HepG2 (cell line): Measurements from ENCODE around the gene NXN. TPM values are rescaled to one million over a fixed set of nuclear protein-coding genes. Genes with fewer than 3 reads are reported as not detected.
A peak's percentile ranks its signal among the peaks of the same experiment; 100 is the strongest.

Experiments
- ARNTL ChIP-seq: sonication (generic); formaldehyde crosslinking; IDR thresholded peaks from 2 replicates; pipeline ENCODE4 v1.4.0; 2020; ENCODE audit warnings: mild to moderate bottlenecking, missing genetic modification reagents
- CBFB ChIP-seq: sonication (generic); formaldehyde crosslinking; IDR thresholded peaks from 2 replicates; pipeline ENCODE4 v1.4.0; 2020; ENCODE audit warnings: missing genetic modification reagents
- CENPX ChIP-seq: sonication (generic); formaldehyde crosslinking; IDR thresholded peaks from 2 replicates; pipeline ENCODE4 v1.9.0; 2021; ENCODE audit warnings: mild to moderate bottlenecking, missing genetic modification reagents, moderate library complexity
- IKZF1 ChIP-seq: fragments of 450-650 bp; IDR thresholded peaks from 2 replicates; pipeline ENCODE4 v1.7.1; 2016
- PPARG ChIP-seq: conservative IDR thresholded peaks from 2 replicates; pipeline ENCODE4 v1.6.1; 2016; ENCODE audit warnings: missing biosample characterization, missing genetic modification reagents
- RFXANK ChIP-seq: IDR thresholded peaks from 2 replicates; pipeline ENCODE4 v1.6.1; 2016
- SIN3A ChIP-seq: IDR thresholded peaks from 2 replicates; pipeline ENCODE4 v1.6.1; 2011; ENCODE audit warnings: low read depth, mild to moderate bottlenecking, control low read depth, low read length, borderline replicate concordance
- XRCC5 ChIP-seq: fragments of 200-400 bp; formaldehyde crosslinking; optimal IDR thresholded peaks from 2 replicates; pipeline ENCODE3; 2017; ENCODE audit warnings: mild to moderate bottlenecking, low read length
- ZNF264 ChIP-seq: sonication (generic); formaldehyde crosslinking; IDR thresholded peaks from 2 replicates; pipeline ENCODE4 v1.4.0; 2020; ENCODE audit warnings: missing genetic modification reagents
- ZNF75D ChIP-seq: sonication (generic); formaldehyde crosslinking; IDR thresholded peaks from 2 replicates; pipeline ENCODE4 v1.8.1; 2023; ENCODE audit warnings: missing genetic modification reagents, mild to moderate bottlenecking, borderline replicate concordance
- ZNF776 ChIP-seq: sonication (generic); formaldehyde crosslinking; IDR thresholded peaks from 2 replicates; pipeline ENCODE4 v1.4.0; 2020; ENCODE audit warnings: mild to moderate bottlenecking, missing genetic modification reagents
- ZSCAN25 ChIP-seq: sonication (generic); formaldehyde crosslinking; IDR thresholded peaks from 2 replicates; pipeline ENCODE4 v1.8.0; 2022; ENCODE audit warnings: mild to moderate bottlenecking, missing genetic modification reagents
- polyA plus RNA-seq, 8 experiments: library from polyadenylated mRNA; depleted of rRNA in 3 of 8; stranded (reverse) in 7 of 8; unstranded in 1 of 8; fragments of >200 nt; fragmentation: Illumina TruSeq in 4 of 8; extraction: Trizol in 4 of 8; gene quantifications; 2 replicates each; pipeline versions ENCODE4 v1.2.1 to v1.2.3, GENCODE V29; 2011 to 2016; ENCODE audit warnings: low read depth in 4 of 8, missing spikeins in 1 of 8, mixed read lengths in 1 of 8; ENCODE audit not compliant: insufficient read depth in 1 of 8
- total RNA-seq, 5 experiments: library from RNA; depleted of rRNA; stranded (reverse); fragments of >200 nt; fragmentation: Illumina TruSeq; extraction: Trizol; gene quantifications; 2 replicates each; pipeline ENCODE4 v1.2.3, GENCODE V29; 2016; ENCODE audit warnings: low read depth in 1 of 5
- TF ChIP-seq, protein P1 (sequence below): sonication (generic); formaldehyde crosslinking; IDR thresholded peaks from one replicate; pipeline ENCODE4 v1.5.1; 2020; ENCODE audit warnings: mild to moderate bottlenecking, missing genetic modification reagents; ENCODE audit errors: not compliant biosample characterization
- TF ChIP-seq, protein P2 (sequence below): sonication (generic); formaldehyde crosslinking; IDR thresholded peaks from 2 replicates; pipeline ENCODE4 v1.8.1; 2023; ENCODE audit warnings: mild to moderate bottlenecking, missing genetic modification reagents, borderline replicate concordance
- TF ChIP-seq, protein P3 (sequence below): sonication (generic); formaldehyde crosslinking; IDR thresholded peaks from 2 replicates; pipeline ENCODE4 v1.9.0; 2022; ENCODE audit warnings: missing genetic modification reagents, mild to moderate bottlenecking, borderline replicate concordance
- TF ChIP-seq, protein P4 (sequence below): sonication (generic); formaldehyde crosslinking; IDR thresholded peaks from 2 replicates; pipeline ENCODE4 v1.4.0; 2020; ENCODE audit warnings: missing genetic modification reagents, borderline replicate concordance

The NXN gene
- total and polyA plus RNA-seq, 2 of the 13 experiments (the other 11 are each of a cell fraction or from before 2014, with no cell fraction given), result 22.2 to 24.3 TPM

DNA sequence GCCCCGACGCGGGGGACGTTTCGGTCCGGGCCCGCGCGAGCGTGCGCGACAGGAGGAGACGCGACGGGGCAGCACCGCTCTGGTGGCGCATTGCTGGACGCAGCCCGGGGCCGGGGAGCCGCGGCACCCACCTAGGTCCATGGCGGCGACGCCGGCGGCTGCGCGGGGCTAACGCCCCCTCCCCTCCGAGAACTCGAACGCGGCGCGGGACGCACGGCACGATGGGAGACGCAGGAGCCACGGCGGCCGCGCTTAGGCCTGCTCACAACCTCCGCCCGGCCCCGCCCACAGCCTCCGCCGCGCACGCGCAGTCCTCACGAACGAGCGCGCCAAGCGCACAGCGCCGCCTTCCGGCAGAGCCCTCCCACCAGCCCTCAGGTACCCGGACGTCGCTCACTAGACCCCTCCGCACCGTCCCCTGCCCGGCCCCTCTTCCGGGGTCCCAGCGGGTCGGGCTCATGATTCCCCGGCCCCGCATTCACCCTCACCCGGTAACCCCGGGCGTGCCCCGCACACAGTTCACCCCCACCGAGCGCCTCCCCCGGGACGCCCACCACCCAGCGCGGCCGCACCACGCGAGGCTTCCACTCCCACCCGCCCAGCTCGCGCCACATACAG, 227.5 kb downstream of the NXN start, which contains the start of gene GEMIN4 (continued):
- TF ChIP-seq, protein P1, sequence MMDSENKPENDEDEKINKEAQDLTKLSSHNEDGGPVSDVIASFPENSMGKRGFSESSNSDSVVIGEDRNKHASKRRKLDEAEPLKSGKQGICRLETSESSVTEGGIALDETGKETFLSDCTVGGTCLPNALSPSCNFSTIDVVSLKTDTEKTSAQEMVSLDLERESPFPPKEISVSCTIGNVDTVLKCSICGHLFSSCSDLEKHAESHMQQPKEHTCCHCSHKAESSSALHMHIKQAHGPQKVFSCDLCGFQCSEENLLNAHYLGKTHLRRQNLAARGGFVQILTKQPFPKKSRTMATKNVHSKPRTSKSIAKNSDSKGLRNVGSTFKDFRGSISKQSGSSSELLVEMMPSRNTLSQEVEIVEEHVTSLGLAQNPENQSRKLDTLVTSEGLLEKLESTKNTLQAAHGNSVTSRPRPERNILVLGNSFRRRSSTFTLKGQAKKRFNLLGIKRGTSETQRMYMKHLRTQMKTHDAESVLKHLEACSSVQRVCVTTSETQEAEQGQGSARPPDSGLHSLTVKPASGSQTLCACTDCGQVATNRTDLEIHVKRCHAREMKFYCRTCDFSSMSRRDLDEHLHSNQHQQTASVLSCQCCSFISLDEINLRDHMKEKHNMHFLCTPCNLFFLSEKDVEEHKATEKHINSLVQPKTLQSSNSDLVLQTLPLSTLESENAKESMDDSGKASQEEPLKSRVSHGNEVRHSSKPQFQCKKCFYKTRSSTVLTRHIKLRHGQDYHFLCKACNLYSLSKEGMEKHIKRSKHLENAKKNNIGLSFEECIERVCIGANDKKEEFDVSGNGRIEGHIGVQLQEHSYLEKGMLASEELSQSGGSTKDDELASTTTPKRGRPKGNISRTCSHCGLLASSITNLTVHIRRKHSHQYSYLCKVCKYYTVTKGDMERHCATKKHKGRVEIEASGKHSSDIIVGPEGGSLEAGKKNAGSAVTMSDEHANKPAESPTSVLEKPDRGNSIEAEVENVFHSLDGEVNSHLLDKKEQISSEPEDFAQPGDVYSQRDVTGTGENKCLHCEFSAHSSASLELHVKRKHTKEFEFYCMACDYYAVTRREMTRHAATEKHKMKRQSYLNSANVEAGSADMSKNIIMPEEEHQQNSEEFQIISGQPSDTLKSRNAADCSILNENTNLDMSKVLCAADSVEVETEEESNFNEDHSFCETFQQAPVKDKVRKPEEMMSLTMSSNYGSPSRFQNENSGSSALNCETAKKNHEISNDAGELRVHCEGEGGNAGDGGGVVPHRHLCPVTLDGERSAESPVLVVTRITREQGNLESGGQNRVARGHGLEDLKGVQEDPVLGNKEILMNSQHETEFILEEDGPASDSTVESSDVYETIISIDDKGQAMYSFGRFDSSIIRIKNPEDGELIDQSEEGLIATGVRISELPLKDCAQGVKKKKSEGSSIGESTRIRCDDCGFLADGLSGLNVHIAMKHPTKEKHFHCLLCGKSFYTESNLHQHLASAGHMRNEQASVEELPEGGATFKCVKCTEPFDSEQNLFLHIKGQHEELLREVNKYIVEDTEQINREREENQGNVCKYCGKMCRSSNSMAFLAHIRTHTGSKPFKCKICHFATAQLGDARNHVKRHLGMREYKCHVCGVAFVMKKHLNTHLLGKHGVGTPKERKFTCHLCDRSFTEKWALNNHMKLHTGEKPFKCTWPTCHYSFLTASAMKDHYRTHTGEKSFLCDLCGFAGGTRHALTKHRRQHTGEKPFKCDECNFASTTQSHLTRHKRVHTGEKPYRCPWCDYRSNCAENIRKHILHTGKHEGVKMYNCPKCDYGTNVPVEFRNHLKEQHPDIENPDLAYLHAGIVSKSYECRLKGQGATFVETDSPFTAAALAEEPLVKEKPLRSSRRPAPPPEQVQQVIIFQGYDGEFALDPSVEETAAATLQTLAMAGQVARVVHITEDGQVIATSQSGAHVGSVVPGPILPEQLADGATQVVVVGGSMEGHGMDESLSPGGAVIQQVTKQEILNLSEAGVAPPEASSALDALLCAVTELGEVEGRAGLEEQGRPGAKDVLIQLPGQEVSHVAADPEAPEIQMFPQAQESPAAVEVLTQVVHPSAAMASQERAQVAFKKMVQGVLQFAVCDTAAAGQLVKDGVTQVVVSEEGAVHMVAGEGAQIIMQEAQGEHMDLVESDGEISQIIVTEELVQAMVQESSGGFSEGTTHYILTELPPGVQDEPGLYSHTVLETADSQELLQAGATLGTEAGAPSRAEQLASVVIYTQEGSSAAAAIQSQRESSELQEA (CRISPR knock-in tag), result no peak
- peak; percentile 80; the same call in 1 of the 2 replicates for TF ChIP-seq SIN3A
- no peak for TF ChIP-seq ZNF75D (CRISPR knock-in tag)
- TF ChIP-seq ZNF776 (CRISPR knock-in tag), result no peak
- TF ChIP-seq, protein P2, sequence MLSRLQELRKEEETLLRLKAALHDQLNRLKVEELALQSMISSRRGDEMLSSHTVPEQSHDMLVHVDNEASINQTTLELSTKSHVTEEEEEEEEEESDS (CRISPR knock-in tag), result 0 out of 2 replicates have a peak, but pooled peaks have one; percentile 66
- TF ChIP-seq ZSCAN25 (CRISPR knock-in tag), result peak; percentile 84
- peak; percentile 62; the same call in 1 of the 2 replicates for TF ChIP-seq CBFB (CRISPR knock-in tag)
- TF ChIP-seq PPARG (CRISPR knock-in tag), result no peak
- TF ChIP-seq, protein P3, sequence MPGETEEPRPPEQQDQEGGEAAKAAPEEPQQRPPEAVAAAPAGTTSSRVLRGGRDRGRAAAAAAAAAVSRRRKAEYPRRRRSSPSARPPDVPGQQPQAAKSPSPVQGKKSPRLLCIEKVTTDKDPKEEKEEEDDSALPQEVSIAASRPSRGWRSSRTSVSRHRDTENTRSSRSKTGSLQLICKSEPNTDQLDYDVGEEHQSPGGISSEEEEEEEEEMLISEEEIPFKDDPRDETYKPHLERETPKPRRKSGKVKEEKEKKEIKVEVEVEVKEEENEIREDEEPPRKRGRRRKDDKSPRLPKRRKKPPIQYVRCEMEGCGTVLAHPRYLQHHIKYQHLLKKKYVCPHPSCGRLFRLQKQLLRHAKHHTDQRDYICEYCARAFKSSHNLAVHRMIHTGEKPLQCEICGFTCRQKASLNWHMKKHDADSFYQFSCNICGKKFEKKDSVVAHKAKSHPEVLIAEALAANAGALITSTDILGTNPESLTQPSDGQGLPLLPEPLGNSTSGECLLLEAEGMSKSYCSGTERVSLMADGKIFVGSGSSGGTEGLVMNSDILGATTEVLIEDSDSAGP (CRISPR knock-in tag), result peak; percentile 45
- TF ChIP-seq IKZF1, result no peak
- no peak for TF ChIP-seq ZNF264 (CRISPR knock-in tag)
- peak; percentile 49; the same call in 1 of the 2 replicates for TF ChIP-seq ARNTL (CRISPR knock-in tag)
- TF ChIP-seq, protein P4, sequence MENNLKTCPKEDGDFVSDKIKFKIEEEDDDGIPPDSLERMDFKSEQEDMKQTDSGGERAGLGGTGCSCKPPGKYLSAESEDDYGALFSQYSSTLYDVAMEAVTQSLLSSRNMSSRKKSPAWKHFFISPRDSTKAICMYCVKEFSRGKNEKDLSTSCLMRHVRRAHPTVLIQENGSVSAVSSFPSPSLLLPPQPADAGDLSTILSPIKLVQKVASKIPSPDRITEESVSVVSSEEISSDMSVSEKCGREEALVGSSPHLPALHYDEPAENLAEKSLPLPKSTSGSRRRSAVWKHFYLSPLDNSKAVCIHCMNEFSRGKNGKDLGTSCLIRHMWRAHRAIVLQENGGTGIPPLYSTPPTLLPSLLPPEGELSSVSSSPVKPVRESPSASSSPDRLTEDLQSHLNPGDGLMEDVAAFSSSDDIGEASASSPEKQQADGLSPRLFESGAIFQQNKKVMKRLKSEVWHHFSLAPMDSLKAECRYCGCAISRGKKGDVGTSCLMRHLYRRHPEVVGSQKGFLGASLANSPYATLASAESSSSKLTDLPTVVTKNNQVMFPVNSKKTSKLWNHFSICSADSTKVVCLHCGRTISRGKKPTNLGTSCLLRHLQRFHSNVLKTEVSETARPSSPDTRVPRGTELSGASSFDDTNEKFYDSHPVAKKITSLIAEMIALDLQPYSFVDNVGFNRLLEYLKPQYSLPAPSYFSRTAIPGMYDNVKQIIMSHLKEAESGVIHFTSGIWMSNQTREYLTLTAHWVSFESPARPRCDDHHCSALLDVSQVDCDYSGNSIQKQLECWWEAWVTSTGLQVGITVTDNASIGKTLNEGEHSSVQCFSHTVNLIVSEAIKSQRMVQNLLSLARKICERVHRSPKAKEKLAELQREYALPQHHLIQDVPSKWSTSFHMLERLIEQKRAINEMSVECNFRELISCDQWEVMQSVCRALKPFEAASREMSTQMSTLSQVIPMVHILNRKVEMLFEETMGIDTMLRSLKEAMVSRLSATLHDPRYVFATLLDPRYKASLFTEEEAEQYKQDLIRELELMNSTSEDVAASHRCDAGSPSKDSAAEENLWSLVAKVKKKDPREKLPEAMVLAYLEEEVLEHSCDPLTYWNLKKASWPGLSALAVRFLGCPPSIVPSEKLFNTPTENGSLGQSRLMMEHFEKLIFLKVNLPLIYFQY, result peak; percentile 21; the same call in 1 of the 2 replicates
- peak; percentile 73 for TF ChIP-seq XRCC5
- no peak for TF ChIP-seq RFXANK (CRISPR knock-in tag)
- TF ChIP-seq CENPX (CRISPR knock-in tag), result no peak
